ENCODE measurements around the gene AQP5. TPM values are rescaled to one million over a fixed set of nuclear protein-coding genes. Genes with fewer than 3 reads are reported as not detected.

Gene AQP5
- total RNA-seq, 1 donor from 2014 or later, result not detected

DNA sequence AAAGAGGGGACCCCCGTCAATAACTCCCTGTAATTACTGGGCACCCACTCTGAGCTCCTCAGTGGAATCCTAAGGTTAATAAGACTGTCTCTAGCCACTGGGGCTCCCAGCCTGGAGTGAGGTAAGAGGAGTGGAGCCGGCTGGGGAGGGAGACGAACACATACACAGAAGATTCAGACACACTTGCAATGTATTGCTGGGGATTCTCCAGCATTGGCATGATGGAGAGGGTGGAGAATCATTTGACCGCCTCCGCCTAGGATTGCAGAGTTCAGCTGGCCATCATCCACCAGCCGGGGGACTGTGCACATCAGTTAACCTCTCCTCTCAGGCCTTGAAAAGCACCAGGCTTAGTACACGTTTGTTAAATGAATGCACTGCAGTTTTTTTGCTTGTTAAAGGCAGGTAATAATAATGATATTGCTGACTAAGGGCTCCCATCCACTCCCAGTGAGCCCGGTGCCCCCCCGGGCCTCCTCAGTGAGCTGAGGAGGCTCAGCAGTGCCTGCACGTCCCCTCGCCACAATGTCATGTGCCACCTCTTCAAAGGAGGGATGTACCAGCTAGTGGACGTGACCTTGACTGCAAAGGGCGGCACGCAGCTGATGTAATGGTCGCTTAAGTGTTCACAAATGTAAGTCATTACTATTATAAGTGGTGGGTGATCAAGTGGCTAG is 37.7 kb upstream of the AQP5 start:
- Mint-ChIP-seq H3K27ac (no peak overlapping the region), H3K36me3 (ENCODE audit: low read depth) (no peaks in the 10 kb centered on the region), H3K27me3 (ENCODE audit: insufficient read depth) (peaks cover 7% of the 10 kb centered on the region), H3K4me1 (ENCODE audit: low read depth) (no peaks in the 10 kb centered on the region), H3K4me3 (no peak overlapping the region), H3K9me3 (no peaks in the 10 kb centered on the region)
- intact Hi-C loops (cut with micrococcal nuclease), result no loop called here
- no peak for DNase-seq (ENCODE audit: low spot score)

DNA sequence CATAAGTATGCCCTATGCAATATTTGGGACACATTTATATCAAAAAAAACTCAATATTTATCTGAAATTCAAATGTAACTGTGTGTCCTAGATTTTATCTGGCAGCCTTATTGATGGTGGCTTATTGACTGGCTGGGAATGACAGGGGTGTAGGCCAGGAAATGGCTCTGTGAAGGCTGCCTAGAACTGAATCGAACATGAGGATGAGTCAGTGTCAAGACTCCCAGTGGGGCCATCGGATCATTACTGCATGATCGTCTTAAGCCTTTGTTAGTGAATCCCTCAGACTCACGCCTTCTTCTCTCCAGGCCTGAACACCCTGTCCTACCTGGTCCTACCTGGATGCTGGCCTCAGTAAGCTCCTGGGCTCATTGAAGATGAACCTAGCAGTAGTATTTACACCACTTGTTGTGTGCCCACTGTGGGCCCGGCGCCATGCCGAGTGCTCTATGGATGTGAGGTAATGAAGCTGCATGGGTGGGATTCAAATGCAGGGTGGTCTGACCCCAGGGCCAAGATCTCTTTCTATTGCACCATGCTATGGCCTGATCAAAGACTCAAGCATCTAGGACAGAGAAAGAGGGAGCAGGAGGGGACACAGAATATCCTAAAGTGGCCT is 36.9 kb upstream of the AQP5 start:
- intact Hi-C loops (cut with micrococcal nuclease), result no loop called here
- H3K9me3 Mint-ChIP-seq, result no peaks in the 10 kb centered on the region
- no peaks in the 10 kb centered on the region for H3K4me1 Mint-ChIP-seq (ENCODE audit: low read depth)
- peaks cover 4% of the 10 kb centered on the region for H3K27me3 Mint-ChIP-seq (ENCODE audit: insufficient read depth)
- no peaks in the 10 kb centered on the region for H3K36me3 Mint-ChIP-seq (ENCODE audit: low read depth)
- no peak overlapping the region for H3K4me3 Mint-ChIP-seq
- no peak for DNase-seq (ENCODE audit: low spot score)
- H3K27ac Mint-ChIP-seq, result no peak overlapping the region

DNA sequence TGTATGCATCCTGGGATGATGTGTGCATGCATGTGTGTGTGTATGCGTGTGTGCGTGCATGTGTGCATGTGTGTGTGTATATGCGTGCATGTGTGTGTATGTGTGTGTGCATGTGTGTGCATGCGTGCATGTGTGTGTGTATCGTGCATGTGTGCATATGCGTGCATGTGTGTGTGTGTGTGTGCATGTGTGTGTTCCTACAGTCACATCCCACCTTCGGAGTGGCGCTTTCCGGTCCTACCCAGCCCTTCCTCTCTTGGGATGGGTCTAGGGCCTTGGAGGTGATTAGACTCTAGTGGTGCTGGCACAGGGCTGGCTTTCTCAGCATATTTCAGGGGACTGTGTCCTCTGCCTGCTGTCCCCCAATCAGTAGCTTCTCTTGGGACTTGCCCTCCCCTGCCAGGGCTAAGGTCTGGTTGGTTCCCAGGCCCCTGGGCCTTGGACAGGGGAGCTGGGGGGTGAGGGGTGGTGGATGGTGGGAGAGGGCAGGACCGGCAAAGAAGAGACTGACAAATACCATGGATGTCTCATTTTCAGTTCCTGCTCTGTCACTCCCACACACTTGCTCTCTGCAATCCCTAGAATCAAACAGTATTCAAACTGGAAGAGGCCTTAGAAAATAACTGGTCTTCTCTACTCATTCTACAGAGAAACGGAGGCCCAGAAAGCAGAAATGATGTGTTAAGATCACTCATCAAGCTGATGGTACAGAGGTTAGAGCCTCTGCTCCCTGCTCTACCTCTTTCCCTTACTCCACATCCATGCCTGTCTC is 36.1 kb upstream of the AQP5 start:
- Mint-ChIP-seq H3K27me3 (ENCODE audit: insufficient read depth) (peaks cover 4% of the 10 kb centered on the region), H3K9me3 (no peaks in the 10 kb centered on the region), H3K36me3 (ENCODE audit: low read depth) (no peaks in the 10 kb centered on the region), H3K4me1 (ENCODE audit: low read depth) (no peaks in the 10 kb centered on the region), H3K4me3 (no peak overlapping the region), H3K27ac (no peak overlapping the region)
- no peak for DNase-seq (ENCODE audit: low spot score)
- intact Hi-C loops (cut with micrococcal nuclease), result no loop called here

DNA sequence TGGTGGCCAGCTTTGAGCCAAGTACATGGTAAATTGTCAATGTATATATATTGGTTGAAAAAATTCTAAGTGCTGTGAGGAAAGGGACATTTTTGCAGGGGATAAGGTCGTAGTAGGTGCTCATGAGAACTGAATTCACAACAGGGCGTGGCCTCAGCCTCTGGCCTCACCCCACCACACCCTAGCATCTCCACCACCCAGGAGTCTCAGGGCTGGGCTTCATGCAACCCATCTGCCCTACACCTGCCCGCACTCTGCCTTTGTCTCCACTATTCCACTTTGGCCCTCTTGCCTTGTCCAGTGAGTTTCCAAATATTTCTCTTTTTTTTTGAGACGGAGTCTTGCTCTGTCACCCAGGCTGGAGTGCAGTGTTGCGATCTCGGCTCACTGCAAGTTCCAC is 33.2 kb upstream of the AQP5 start:
- Mint-ChIP-seq H3K4me3 (no peak overlapping the region), H3K36me3 (ENCODE audit: low read depth) (no peaks in the 10 kb centered on the region), H3K27ac (no peak overlapping the region), H3K9me3 (no peaks in the 10 kb centered on the region), H3K4me1 (ENCODE audit: low read depth) (no peaks in the 10 kb centered on the region), H3K27me3 (ENCODE audit: insufficient read depth) (peaks cover 2% of the 10 kb centered on the region)
- intact Hi-C loops (cut with micrococcal nuclease), result no loop called here
- DNase-seq (ENCODE audit: low spot score), result no peak

DNA sequence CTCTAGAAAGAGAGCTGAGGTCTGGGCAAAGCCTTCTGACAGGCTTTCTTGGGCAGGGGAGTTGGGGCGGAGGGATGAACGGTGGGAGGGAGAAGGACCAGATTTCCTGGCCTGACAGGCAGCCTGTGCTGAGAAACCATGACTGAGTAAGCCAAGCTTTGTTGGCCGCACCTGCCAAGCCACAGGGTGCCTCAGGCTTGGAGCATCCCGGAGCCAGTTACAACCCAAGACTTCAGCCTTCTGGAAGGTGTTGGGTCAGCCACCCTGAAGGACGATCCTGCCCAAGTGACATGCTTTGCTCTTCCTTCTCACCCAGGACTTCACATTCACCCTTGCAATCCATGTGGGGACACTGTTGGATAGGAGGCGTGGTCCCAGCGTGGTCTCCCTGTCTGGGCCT is 32.1 kb upstream of the AQP5 start:
- no peak for DNase-seq (ENCODE audit: low spot score)
- intact Hi-C loops (cut with micrococcal nuclease), result no loop called here
- Mint-ChIP-seq H3K36me3 (ENCODE audit: low read depth) (no peaks in the 10 kb centered on the region), H3K4me1 (ENCODE audit: low read depth) (no peaks in the 10 kb centered on the region), H3K27me3 (ENCODE audit: insufficient read depth) (no peaks in the 10 kb centered on the region), H3K27ac (no peak overlapping the region), H3K4me3 (no peak overlapping the region), H3K9me3 (no peaks in the 10 kb centered on the region)

DNA sequence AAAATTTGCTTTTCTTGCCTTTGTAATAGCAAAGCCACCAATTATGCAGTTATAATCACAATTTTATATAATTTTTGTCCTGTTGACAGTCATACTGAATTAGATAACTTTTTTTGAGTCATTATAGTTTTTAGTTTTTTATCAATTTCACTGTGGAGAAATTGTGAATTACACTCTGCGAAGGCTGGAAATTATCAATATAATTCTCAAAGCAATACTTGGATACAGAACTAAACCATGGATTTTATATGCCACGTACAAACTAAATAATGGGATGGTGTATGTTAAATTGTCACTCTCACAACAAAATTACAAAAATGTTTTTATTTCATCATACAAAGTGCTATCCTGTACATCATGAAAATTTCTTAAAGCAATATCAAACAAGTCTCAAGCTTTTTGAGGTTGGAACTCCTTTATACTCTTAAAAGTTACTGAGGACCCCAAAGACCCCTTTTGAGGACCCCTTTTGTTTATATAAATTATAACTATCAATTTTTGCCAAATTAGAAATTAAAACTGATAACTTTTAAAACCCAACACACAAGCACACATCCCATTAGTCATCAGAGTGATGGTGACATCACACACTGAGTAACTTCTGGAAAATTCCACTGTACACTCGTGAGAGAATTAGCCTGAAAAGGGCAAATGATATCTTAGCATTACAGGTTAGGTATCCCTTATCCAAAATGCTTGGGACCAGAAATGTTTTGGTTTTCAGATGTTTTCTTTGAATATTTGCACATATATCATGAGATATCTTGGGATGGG is 31.0 kb upstream of the AQP5 start:
- Mint-ChIP-seq H3K36me3 (ENCODE audit: low read depth) (no peaks in the 10 kb centered on the region), H3K27me3 (ENCODE audit: insufficient read depth) (no peaks in the 10 kb centered on the region), H3K9me3 (no peaks in the 10 kb centered on the region), H3K4me3 (no peak overlapping the region), H3K27ac (no peak overlapping the region), H3K4me1 (ENCODE audit: low read depth) (no peaks in the 10 kb centered on the region)
- intact Hi-C loops (cut with micrococcal nuclease), result no loop called here
- DNase-seq (ENCODE audit: low spot score), result no peak

DNA sequence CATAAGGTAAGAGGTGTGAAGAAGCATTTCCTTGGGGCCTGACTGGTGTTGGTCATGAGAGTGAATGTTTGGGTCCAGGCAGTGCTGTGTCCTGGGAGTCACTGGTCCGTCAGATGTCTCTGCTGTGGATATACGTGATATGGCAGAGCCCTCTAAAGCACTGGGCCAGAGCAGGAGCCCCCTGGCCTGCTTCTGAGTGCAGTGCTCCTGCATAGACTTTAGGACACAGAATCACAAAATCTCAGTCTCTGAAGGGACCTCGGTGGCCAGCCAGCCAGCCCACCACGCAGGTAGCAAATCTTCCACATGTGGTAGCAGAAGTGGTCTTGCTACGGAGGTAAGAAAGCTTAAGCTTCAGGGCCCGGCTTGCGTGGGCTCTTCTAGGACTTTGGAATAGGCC is 29.6 kb upstream of the AQP5 start:
- Mint-ChIP-seq H3K27me3 (ENCODE audit: insufficient read depth) (peaks cover 2% of the 10 kb centered on the region), H3K4me1 (ENCODE audit: low read depth) (no peaks in the 10 kb centered on the region), H3K4me3 (no peak overlapping the region), H3K36me3 (ENCODE audit: low read depth) (no peaks in the 10 kb centered on the region), H3K9me3 (no peaks in the 10 kb centered on the region), H3K27ac (no peak overlapping the region)
- no peak for DNase-seq (ENCODE audit: low spot score)
- intact Hi-C loops (cut with micrococcal nuclease), result no loop called here

DNA sequence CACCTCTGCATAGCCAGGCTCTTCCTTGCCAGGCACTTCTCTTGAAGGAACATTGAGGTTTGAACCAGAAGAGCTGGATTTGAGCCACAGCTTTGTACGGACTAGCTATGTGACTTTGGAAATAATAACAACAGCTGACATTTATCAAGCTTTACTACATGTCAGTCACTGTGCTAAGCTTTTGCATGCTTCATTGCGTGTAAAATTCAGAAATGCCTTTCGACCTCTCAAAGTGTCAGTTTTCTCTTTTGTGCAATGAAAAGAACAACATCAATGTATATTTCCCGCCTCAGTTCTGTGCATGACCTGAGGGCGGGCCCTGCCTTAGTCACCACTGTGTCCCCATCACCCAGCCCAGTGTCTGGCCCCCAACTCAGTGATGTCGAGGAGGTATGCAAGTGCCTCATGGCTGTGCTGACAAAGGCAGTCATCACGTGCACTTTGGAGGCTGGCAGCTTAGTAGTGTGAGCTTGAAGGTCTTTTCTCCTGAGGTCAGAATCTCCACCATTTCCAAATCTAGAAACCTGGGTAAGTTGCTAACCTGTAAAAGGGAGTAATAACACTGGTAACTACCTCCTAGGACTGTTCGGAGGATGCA is 29.0 kb upstream of the AQP5 start:
- Mint-ChIP-seq H3K9me3 (no peaks in the 10 kb centered on the region), H3K4me1 (ENCODE audit: low read depth) (no peaks in the 10 kb centered on the region), H3K4me3 (no peak overlapping the region), H3K27ac (no peak overlapping the region), H3K27me3 (ENCODE audit: insufficient read depth) (peaks cover 6% of the 10 kb centered on the region), H3K36me3 (ENCODE audit: low read depth) (no peaks in the 10 kb centered on the region)
- intact Hi-C loops (cut with micrococcal nuclease), result no loop called here
- no peak for DNase-seq (ENCODE audit: low spot score)

DNA sequence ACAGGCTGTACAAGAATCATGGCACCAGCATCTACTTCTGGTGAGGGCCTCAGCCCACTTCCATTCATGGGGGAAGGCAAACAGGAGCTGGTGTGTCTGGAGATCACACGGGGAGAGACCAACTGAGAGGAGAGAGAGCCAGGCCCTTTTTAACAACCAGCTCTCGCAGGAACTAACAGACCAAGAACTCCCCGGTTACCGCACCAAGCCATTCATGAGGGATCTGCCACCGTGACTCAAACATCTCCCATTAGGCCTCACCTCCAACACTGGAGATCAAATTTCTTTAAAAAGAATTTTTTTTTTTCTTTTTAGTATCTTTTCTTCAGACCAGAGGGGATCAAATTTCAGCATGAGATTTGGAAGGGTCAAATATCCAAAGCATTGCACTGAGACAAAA is 27.9 kb upstream of the AQP5 start:
- Mint-ChIP-seq H3K36me3 (ENCODE audit: low read depth) (no peaks in the 10 kb centered on the region), H3K4me3 (no peak overlapping the region), H3K9me3 (no peaks in the 10 kb centered on the region), H3K4me1 (ENCODE audit: low read depth) (no peaks in the 10 kb centered on the region), H3K27me3 (ENCODE audit: insufficient read depth) (peaks cover 6% of the 10 kb centered on the region), H3K27ac (no peak overlapping the region)
- intact Hi-C loops (cut with micrococcal nuclease), result no loop called here
- DNase-seq (ENCODE audit: low spot score), result no peak

DNA sequence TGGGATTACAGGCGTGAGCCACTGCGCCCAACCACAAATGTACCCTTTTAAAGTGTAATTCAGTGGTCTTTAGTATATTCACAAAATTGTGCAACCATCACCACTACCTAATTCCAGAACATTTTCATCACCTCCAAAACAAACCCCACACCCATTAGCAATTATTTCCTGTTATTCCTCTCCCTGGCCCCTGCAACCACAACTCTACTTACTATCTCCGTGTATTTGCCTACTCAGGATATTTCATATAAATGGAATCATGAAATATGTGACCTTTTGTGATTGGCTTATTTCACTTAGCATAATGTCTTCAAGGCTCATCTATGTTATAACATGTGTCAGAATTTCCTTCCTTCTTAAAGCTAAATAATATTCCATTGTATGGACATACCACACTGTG is 27.2 kb upstream of the AQP5 start:
- Mint-ChIP-seq H3K36me3 (ENCODE audit: low read depth) (no peaks in the 10 kb centered on the region), H3K9me3 (no peaks in the 10 kb centered on the region), H3K27ac (no peak overlapping the region), H3K4me1 (ENCODE audit: low read depth) (no peaks in the 10 kb centered on the region), H3K4me3 (no peak overlapping the region), H3K27me3 (ENCODE audit: insufficient read depth) (peaks cover 10% of the 10 kb centered on the region)
- no peak for DNase-seq (ENCODE audit: low spot score)
- intact Hi-C loops (cut with micrococcal nuclease), result no loop called here

DNA sequence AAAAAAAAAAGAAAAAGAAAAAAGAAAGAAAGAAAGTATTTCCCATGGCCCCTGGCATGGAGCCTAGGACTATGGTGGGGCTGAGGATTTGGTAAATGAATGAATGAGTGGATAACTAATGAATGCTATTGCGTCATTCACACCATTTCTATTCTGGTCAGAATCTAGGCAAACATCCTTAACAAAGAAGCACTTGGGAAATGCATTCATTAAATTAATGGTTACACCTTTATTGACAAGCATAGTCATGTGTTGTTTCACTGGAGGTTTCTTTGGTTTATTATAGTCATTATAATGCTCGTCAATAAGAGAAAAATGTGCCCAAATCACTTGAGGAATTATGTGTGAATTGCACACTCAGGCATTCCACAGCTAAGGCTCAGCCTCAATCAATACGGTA is 24.7 kb upstream of the AQP5 start:
- no peak overlapping the region for H3K4me3 Mint-ChIP-seq
- intact Hi-C loops (cut with micrococcal nuclease), result no loop called here
- H3K36me3 Mint-ChIP-seq (ENCODE audit: low read depth), result no peaks in the 10 kb centered on the region
- no peak for DNase-seq (ENCODE audit: low spot score)
- H3K4me1 Mint-ChIP-seq (ENCODE audit: low read depth), result no peaks in the 10 kb centered on the region
- H3K9me3 Mint-ChIP-seq, result no peaks in the 10 kb centered on the region
- peaks cover 10% of the 10 kb centered on the region for H3K27me3 Mint-ChIP-seq (ENCODE audit: insufficient read depth)
- no peak overlapping the region for H3K27ac Mint-ChIP-seq

DNA sequence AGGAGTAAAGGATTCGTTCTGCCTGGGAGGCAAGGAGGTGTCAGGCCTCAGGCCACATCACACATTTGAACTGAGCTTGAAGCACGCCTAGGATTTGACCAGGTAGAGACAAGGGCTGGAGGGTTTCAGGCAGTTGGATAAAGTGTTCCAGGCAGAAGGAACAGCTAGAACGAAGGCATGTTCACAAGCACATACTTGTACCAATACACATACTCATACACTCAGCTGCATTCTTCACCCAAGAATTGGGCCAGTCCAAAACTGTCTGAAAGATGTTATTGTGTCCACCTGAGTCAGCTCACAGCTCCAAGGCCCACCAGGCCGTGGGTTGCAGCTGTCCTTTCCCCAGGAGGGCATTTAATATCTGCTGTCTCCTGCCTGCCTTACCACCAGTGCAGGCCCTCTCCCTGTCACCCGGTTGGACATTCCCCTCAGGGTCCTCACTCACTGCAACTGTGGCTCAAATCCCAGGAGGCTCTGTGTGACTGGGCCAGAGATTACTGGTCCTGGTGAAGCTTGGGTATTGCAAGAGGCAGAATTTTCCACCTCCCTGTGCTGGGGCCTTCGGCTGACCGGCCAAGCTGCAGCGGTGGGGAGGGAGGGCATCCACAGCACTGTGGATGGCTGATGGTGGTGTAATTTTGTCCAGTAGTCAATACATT is 23.9 kb upstream of the AQP5 start:
- intact Hi-C loops (cut with micrococcal nuclease), result no loop called here
- no peak overlapping the region for H3K4me3 Mint-ChIP-seq
- H3K36me3 Mint-ChIP-seq (ENCODE audit: low read depth), result no peaks in the 10 kb centered on the region
- peaks cover 4% of the 10 kb centered on the region for H3K4me1 Mint-ChIP-seq (ENCODE audit: low read depth)
- peaks cover 10% of the 10 kb centered on the region for H3K27me3 Mint-ChIP-seq (ENCODE audit: insufficient read depth)
- DNase-seq (ENCODE audit: low spot score), result no peak
- no peak overlapping the region for H3K27ac Mint-ChIP-seq
- no peaks in the 10 kb centered on the region for H3K9me3 Mint-ChIP-seq
